RWPE2 (cell line): Measurements from ENCODE around the gene SRPX2.

Experiments used
- ATAC-seq: fragments of 200-7000 bp; cut with Tn5 transposase; 3 replicates; pipeline ENCODE4 v1.9.1; 2021; ENCODE audit warnings: low read depth
- DNase-seq: peaks from one replicate; pipeline ENCODE4 v3.0.0-alpha.2; 2020; ENCODE audit warnings: low spot score
- H3K27ac ChIP-seq: fragments of 450-650 bp; 2 replicates; pipeline ENCODE4 v1.5.1; 2017; ENCODE audit warnings: mild to moderate bottlenecking; ENCODE audit not compliant: poor library complexity, severe bottlenecking
- H3K27me3 ChIP-seq: fragments of 250-450 bp; sonication (Bioruptor Pico); 2 replicates; pipeline ENCODE4 v1.5.1; 2021; ENCODE audit warnings: mild to moderate bottlenecking, moderate library complexity; ENCODE audit not compliant: insufficient read depth, poor library complexity, severe bottlenecking
- H3K36me3 ChIP-seq: fragments of 250-450 bp; sonication (Bioruptor Pico); 2 replicates; pipeline ENCODE4 v1.5.1; 2020; ENCODE audit warnings: low read depth, mild to moderate bottlenecking, moderate library complexity
- H3K4me1 ChIP-seq: fragments of 250-450 bp; sonication (Bioruptor Pico); 2 replicates; pipeline ENCODE4 v1.5.1; 2021; ENCODE audit warnings: mild to moderate bottlenecking, moderate library complexity; ENCODE audit not compliant: insufficient read depth, poor library complexity, severe bottlenecking
- H3K4me3 ChIP-seq: fragments of 250-450 bp; sonication (Bioruptor Pico); 2 replicates; pipeline ENCODE4 v1.5.1; 2021; ENCODE audit warnings: mild to moderate bottlenecking, moderate library complexity; ENCODE audit not compliant: severe bottlenecking
- H3K9me3 ChIP-seq: fragments of 250-450 bp; sonication (Bioruptor Pico); 2 replicates; pipeline ENCODE4 v1.5.1; 2021; ENCODE audit warnings: mild to moderate bottlenecking, moderate library complexity; ENCODE audit not compliant: severe bottlenecking
- TF ChIP-seq, protein P1 (sequence below): fragments of 450-650 bp; IDR thresholded peaks from one replicate; pipeline ENCODE4 v1.5.1; 2017; ENCODE audit warnings: mild to moderate bottlenecking, moderate library complexity; ENCODE audit not compliant: poor library complexity, severe bottlenecking

SRPX2 gene

GRCh38 chrX:100643212-100643611 lies 787 bp upstream of the SRPX2 start:
- no peaks in the 10 kb centered on the region for H3K9me3 ChIP-seq
- H3K27ac ChIP-seq: peak overlapping the region; percentile 80
- ATAC-seq (peak; percentile 24; the same call in 2 of the 3 replicates), DNase-seq (no peak)
- peaks cover 30% of the 10 kb centered on the region for H3K4me1 ChIP-seq
- H3K36me3 ChIP-seq: no peaks in the 10 kb centered on the region
- H3K27me3 ChIP-seq: no peaks in the 10 kb centered on the region
- no peak overlapping the region for H3K4me3 ChIP-seq
- TF ChIP-seq, protein P1, sequence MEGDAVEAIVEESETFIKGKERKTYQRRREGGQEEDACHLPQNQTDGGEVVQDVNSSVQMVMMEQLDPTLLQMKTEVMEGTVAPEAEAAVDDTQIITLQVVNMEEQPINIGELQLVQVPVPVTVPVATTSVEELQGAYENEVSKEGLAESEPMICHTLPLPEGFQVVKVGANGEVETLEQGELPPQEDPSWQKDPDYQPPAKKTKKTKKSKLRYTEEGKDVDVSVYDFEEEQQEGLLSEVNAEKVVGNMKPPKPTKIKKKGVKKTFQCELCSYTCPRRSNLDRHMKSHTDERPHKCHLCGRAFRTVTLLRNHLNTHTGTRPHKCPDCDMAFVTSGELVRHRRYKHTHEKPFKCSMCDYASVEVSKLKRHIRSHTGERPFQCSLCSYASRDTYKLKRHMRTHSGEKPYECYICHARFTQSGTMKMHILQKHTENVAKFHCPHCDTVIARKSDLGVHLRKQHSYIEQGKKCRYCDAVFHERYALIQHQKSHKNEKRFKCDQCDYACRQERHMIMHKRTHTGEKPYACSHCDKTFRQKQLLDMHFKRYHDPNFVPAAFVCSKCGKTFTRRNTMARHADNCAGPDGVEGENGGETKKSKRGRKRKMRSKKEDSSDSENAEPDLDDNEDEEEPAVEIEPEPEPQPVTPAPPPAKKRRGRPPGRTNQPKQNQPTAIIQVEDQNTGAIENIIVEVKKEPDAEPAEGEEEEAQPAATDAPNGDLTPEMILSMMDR: no peak

- no peak for DNase-seq
- H3K27ac ChIP-seq: peak overlapping the region; percentile 80
Observed at GRCh38 chrX:100645106-100645505, 1.1 kb downstream of the SRPX2 start.

DNA sequence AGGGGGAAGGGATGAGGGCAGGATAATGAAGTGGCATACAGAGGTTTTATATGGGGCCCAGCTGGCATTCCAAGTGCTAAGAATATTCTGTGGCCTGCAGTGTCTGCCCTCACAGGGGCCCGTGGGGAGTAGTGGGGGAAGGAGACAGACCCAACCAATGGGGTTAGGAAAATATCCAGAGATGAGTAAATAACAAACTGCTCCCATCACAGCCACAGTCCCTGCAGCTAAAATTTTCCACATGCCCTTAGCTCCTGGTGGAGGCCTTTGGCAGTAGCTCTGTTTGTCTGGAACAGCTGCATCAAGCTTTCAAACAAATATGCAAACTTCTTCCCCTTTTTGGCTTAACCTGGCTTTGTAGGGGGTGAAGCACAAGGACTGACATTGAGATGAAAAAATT lies 3.1 kb downstream of the SRPX2 start:
- H3K4me3 ChIP-seq: no peak overlapping the region
- no peaks in the 10 kb centered on the region for H3K27me3 ChIP-seq
- no peaks in the 10 kb centered on the region for H3K36me3 ChIP-seq
- TF ChIP-seq, protein P1: no peak
- H3K27ac ChIP-seq: no peak overlapping the region
- no peaks in the 10 kb centered on the region for H3K9me3 ChIP-seq
- no peak for DNase-seq
- ATAC-seq: no peak
- peaks cover 23% of the 10 kb centered on the region for H3K4me1 ChIP-seq

More at GRCh38 chrX:100645106-100645505, 1.1 kb downstream of the SRPX2 start:
- no peaks in the 10 kb centered on the region for H3K9me3 ChIP-seq
- H3K4me3 ChIP-seq: peak overlapping the region; percentile 21
- H3K4me1 ChIP-seq: peaks cover 30% of the 10 kb centered on the region
- TF ChIP-seq, protein P1: no peak
- no peaks in the 10 kb centered on the region for H3K36me3 ChIP-seq
- H3K27me3 ChIP-seq: no peaks in the 10 kb centered on the region
- ATAC-seq: no peak; the same call in 1 of the 3 replicates

DNA sequence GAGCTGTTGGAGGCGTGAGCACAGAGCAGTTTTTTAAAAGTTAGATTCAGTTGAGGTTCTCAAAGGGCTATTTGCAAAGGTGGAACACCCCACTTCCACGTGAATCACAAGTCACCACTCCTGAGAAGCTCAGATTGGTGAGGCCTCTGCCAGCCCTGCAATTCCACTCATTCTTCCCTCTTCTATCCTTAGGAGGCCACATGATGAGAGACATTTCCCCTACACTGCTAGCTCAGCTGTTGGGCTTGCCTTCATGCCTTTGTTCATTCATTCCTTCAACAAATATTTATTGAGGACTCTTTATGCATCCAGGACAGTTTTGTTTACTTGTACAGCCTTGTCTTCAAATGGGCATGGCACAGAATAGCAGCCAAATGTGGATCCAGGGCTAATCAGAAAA lies 3.7 kb downstream of the SRPX2 start:
- ATAC-seq (no peak), DNase-seq (no peak)
- H3K36me3 ChIP-seq: no peaks in the 10 kb centered on the region
- H3K4me3 ChIP-seq: no peak overlapping the region
- no peaks in the 10 kb centered on the region for H3K9me3 ChIP-seq
- H3K4me1 ChIP-seq: peaks cover 17% of the 10 kb centered on the region
- H3K27me3 ChIP-seq: no peaks in the 10 kb centered on the region
- no peak overlapping the region for H3K27ac ChIP-seq
- TF ChIP-seq, protein P1: no peak

- H3K36me3 ChIP-seq: no peaks in the 10 kb centered on the region
- H3K27me3 ChIP-seq: no peaks in the 10 kb centered on the region
- ATAC-seq: no peak
- H3K27ac ChIP-seq: peak overlapping the region; percentile 46
- H3K4me1 ChIP-seq: peaks cover 7% of the 10 kb centered on the region
- H3K4me3 ChIP-seq: no peak overlapping the region
- no peaks in the 10 kb centered on the region for H3K9me3 ChIP-seq
- DNase-seq: no peak
- TF ChIP-seq, protein P1: no peak
Observed at GRCh38 chrX:100648458-100649417, 4.7 kb downstream of the SRPX2 start.
